Measurements from ENCODE around the gene KCTD16. TPM values are rescaled to one million over a fixed set of nuclear protein-coding genes. Genes with fewer than 3 reads are reported as not detected.

Gene KCTD16
- total RNA-seq, 1 donor: 3.0 TPM

DNA sequence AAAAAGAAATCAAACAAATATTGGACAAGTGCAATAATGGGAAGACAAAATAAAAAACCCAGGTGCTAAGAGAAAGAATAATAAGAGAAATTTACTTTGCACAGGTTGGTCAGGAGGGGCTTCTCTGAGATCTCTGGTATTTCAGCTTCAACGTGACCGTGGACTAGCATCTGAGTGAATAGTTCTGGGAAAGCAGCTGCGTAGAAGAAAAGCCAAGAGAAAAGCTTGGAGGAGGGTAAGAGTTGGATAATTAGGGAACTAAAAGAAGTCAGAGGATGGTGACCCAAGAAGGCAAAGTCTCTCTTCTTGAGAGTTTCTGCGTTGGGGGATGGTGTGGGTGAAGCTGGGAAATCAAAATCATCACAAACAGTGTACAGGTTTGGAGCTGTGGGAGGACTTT, 41.8 kb upstream of the KCTD16 start:
- no peak for TF ChIP-seq CTCF (IDR thresholded peaks at IDR 0.05; ENCODE audit: insufficient read depth, low read depth, low read length)

DNA sequence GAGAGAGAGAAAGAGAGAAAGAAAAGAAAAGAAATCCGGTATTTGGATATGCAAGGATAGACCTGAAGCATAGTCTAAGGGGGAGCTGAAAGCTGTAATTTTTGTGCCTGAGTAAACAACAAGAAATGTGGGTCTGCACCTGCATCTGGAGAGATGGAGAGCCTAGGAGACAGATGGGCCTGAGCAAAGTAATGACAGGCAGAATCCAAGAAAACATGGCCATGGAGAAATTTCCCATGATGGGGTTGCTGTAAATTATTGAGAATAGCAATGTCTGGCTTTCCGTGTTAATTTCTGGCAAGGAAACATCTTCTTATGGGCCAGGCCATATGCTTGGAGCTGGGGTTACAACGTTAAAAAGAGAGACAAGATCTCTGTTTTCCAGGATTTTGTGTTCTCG, 40.4 kb upstream of the KCTD16 start:
- DNase-seq (ENCODE audit: low read depth): no peak
- H3K4me3 ChIP-seq (ENCODE audit: low read depth, low read length): no peak overlapping the region
- no peak for TF ChIP-seq CTCF (IDR thresholded peaks at IDR 0.05; ENCODE audit: insufficient read depth, low read depth, low read length)

More for the DNA sequence above, 41.8 kb upstream of the KCTD16 start:
- H3K4me3 ChIP-seq (ENCODE audit: low read depth, low read length): no peak overlapping the region
- DNase-seq (ENCODE audit: low read depth): no peak

DNA sequence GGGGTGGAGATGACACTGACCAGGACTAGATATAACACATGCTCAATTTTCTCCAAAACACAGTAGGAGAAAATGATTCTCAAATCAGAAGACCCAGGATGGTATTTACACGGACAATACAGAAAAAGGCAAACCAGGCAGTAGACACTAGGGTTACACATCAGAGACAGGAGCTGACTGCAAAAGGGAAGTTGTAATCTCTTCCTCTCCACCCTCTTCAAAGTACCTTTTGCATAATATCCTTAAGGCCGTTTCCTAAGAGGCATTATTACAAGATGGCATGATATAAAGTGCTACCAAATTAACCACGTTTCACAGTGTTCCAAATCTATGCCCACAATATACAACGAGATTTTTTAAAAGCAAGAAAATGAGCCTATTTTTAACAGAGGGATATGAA, 39.4 kb upstream of the KCTD16 start:
- no peak for TF ChIP-seq CTCF (IDR thresholded peaks at IDR 0.05; ENCODE audit: insufficient read depth, low read depth, low read length)
- DNase-seq (ENCODE audit: low read depth): no peak
- H3K4me3 ChIP-seq (ENCODE audit: low read depth, low read length): no peak overlapping the region

DNA sequence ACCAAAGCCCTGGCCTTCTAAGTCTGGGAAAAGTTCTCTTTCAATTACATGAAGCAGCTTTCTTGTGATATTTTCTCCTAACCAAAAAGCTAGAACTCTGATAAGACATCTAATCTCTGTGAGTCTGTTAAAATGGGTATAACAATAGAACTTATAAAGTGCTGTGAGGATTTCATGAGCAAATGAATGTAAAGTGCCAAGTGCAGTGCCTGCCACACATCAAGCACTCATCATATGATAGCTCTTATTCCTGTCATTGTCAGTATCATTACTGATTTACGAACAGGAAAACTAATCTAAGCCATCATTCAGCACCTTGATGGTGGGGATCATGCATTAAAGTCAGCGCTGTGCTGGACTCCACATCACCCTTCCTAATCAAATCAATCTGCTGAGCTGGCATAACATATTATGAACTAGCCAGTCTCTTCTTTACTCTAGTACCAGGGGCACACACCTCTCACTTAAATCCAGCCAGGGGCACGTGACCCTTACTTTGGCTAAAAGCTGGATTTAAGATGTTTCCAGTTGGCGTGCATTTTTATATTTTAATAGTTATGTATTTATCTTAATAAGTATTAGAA, 37.5 kb upstream of the KCTD16 start:
- no peak for TF ChIP-seq CTCF (IDR thresholded peaks at IDR 0.05; ENCODE audit: insufficient read depth, low read depth, low read length)
- no peak overlapping the region for H3K4me3 ChIP-seq (ENCODE audit: low read depth, low read length)
- DNase-seq (ENCODE audit: low read depth): no peak

GRCh38 chr5:144134194-144134826, 36.4 kb upstream of the KCTD16 start:
- DNase-seq (ENCODE audit: low read depth): no peak
- no peak for TF ChIP-seq CTCF (IDR thresholded peaks at IDR 0.05; ENCODE audit: insufficient read depth, low read depth, low read length)
- H3K4me3 ChIP-seq (ENCODE audit: low read depth, low read length): no peak overlapping the region

GRCh38 chr5:144135113-144135762, 35.4 kb upstream of the KCTD16 start:
- no peak for DNase-seq (ENCODE audit: low read depth)
- no peak overlapping the region for H3K4me3 ChIP-seq (ENCODE audit: low read depth, low read length)
- no peak for TF ChIP-seq CTCF (IDR thresholded peaks at IDR 0.05; ENCODE audit: insufficient read depth, low read depth, low read length)
